ENCODE measurements around the gene PRKCA.

DNA sequence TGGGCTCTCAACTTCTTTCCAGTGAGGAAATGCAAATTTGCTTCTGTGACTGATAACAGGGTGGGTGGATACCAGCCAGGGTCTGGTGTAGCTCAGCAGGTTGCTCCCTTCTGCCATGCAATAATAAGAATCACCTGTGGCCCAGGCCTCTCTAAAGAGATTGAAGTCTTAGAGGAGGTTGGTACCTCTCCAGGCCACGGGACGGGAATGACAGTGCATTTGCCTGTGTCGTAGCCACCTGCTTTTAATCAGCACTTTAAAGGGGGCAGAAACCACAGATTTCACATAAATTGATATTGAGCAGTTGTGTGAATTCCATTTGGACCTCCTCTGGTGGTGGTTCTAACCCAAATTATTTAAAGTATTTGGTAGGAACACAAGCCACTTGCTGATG lies 246.9 kb downstream of the PRKCA start:
- TF ChIP-seq, protein P1, sequence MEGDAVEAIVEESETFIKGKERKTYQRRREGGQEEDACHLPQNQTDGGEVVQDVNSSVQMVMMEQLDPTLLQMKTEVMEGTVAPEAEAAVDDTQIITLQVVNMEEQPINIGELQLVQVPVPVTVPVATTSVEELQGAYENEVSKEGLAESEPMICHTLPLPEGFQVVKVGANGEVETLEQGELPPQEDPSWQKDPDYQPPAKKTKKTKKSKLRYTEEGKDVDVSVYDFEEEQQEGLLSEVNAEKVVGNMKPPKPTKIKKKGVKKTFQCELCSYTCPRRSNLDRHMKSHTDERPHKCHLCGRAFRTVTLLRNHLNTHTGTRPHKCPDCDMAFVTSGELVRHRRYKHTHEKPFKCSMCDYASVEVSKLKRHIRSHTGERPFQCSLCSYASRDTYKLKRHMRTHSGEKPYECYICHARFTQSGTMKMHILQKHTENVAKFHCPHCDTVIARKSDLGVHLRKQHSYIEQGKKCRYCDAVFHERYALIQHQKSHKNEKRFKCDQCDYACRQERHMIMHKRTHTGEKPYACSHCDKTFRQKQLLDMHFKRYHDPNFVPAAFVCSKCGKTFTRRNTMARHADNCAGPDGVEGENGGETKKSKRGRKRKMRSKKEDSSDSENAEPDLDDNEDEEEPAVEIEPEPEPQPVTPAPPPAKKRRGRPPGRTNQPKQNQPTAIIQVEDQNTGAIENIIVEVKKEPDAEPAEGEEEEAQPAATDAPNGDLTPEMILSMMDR (IDR thresholded peaks at IDR 0.05): no peak
- TF ChIP-seq POLR2AphosphoS5 (IDR thresholded peaks at IDR 0.05): no peak
- TF ChIP-seq POLR2A (IDR thresholded peaks at IDR 0.05): no peak

All from prostate gland (tissue), 2 donors.